Neural cell (in vitro differentiated cells): Measurements from ENCODE around the gene ZGLP1.

Source experiments
- EP300 ChIP-seq: fragments of 450-650 bp; conservative IDR thresholded peaks from 2 replicates; pipeline ENCODE4 v1.6.1; 2014; ENCODE audit warnings: antibody characterized with exemption, mild to moderate bottlenecking, moderate library complexity; ENCODE audit not compliant: poor library complexity, severe bottlenecking
- EZH2 ChIP-seq: fragments of 200-600, 300-800 bp; shearing (Covaris generic), sonication (generic); IDR thresholded peaks from 2 replicates; pipeline ENCODE4 v1.6.1; 2014; ENCODE audit warnings: antibody characterized with exemption, low read length, borderline replicate concordance, mild to moderate bottlenecking; ENCODE audit not compliant: insufficient read depth, poor library complexity, severe bottlenecking
- MXI1 ChIP-seq: fragments of 450-650 bp; conservative IDR thresholded peaks from 2 replicates; pipeline ENCODE4 v1.6.1; 2014; ENCODE audit warnings: antibody characterized with exemption, mild to moderate bottlenecking; ENCODE audit not compliant: poor library complexity, severe bottlenecking
- POLR2AphosphoS5 ChIP-seq: IDR thresholded peaks from 2 replicates; pipeline ENCODE4 v1.6.1; 2012
- RAD21 ChIP-seq: fragments of 450-650 bp; conservative IDR thresholded peaks from 2 replicates; pipeline ENCODE4 v1.6.1; 2014; ENCODE audit warnings: antibody characterized with exemption, mild to moderate bottlenecking, moderate library complexity
- SMC3 ChIP-seq: fragments of 450-650 bp; conservative IDR thresholded peaks from 2 replicates; pipeline ENCODE4 v1.6.1; 2014; ENCODE audit warnings: antibody characterized with exemption, mild to moderate bottlenecking, moderate library complexity; ENCODE audit not compliant: poor library complexity
- TAF1 ChIP-seq: IDR thresholded peaks from 2 replicates; pipeline ENCODE4 v1.6.1; 2012; ENCODE audit warnings: low read depth
- TF ChIP-seq, protein P1 (sequence below): fragments of 450-650 bp; IDR thresholded peaks from 2 replicates; pipeline ENCODE4 v1.5.1; 2014; ENCODE audit warnings: antibody characterized with exemption, mild to moderate bottlenecking, moderate library complexity; ENCODE audit not compliant: poor library complexity, severe bottlenecking
- TF ChIP-seq, protein P2 (sequence below): IDR thresholded peaks from 2 replicates; pipeline ENCODE4 v1.6.1; 2012; ENCODE audit warnings: borderline replicate concordance

DNA sequence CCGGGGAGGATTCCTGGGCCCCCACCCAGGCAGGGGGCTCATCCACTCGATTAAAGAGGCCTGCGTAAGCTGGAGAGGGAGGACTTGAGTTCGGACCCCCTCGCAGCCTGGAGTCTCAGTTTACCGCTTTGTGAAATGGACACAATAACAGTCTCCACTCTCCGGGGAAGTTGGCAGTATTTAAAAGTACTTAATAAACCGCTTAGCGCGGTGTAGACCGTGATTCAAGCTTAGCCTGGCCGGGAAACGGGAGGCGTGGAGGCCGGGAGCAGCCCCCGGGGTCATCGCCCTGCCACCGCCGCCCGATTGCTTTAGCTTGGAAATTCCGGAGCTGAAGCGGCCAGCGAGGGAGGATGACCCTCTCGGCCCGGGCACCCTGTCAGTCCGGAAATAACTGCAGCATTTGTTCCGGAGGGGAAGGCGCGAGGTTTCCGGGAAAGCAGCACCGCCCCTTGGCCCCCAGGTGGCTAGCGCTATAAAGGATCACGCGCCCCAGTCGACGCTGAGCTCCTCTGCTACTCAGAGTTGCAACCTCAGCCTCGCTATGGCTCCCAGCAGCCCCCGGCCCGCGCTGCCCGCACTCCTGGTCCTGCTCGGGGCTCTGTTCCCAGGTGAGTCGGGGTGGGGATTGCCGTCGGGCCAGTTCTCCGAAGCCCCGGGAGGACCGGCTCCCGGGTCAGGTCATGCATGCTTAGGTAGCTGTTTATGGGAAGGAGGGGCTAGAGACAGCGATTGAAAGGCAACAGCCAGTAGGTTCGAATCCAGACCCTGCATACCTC is 38.8 kb downstream of the ZGLP1 start, which contains the start of gene ICAM1:
- TF ChIP-seq, protein P1, sequence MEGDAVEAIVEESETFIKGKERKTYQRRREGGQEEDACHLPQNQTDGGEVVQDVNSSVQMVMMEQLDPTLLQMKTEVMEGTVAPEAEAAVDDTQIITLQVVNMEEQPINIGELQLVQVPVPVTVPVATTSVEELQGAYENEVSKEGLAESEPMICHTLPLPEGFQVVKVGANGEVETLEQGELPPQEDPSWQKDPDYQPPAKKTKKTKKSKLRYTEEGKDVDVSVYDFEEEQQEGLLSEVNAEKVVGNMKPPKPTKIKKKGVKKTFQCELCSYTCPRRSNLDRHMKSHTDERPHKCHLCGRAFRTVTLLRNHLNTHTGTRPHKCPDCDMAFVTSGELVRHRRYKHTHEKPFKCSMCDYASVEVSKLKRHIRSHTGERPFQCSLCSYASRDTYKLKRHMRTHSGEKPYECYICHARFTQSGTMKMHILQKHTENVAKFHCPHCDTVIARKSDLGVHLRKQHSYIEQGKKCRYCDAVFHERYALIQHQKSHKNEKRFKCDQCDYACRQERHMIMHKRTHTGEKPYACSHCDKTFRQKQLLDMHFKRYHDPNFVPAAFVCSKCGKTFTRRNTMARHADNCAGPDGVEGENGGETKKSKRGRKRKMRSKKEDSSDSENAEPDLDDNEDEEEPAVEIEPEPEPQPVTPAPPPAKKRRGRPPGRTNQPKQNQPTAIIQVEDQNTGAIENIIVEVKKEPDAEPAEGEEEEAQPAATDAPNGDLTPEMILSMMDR, result no peak
- TF ChIP-seq POLR2AphosphoS5 (no peak), EP300 (no peak), EZH2 (peak; percentile 36), TAF1 (no peak), RAD21 (no peak), MXI1 (no peak), SMC3 (no peak)
- TF ChIP-seq, protein P2, sequence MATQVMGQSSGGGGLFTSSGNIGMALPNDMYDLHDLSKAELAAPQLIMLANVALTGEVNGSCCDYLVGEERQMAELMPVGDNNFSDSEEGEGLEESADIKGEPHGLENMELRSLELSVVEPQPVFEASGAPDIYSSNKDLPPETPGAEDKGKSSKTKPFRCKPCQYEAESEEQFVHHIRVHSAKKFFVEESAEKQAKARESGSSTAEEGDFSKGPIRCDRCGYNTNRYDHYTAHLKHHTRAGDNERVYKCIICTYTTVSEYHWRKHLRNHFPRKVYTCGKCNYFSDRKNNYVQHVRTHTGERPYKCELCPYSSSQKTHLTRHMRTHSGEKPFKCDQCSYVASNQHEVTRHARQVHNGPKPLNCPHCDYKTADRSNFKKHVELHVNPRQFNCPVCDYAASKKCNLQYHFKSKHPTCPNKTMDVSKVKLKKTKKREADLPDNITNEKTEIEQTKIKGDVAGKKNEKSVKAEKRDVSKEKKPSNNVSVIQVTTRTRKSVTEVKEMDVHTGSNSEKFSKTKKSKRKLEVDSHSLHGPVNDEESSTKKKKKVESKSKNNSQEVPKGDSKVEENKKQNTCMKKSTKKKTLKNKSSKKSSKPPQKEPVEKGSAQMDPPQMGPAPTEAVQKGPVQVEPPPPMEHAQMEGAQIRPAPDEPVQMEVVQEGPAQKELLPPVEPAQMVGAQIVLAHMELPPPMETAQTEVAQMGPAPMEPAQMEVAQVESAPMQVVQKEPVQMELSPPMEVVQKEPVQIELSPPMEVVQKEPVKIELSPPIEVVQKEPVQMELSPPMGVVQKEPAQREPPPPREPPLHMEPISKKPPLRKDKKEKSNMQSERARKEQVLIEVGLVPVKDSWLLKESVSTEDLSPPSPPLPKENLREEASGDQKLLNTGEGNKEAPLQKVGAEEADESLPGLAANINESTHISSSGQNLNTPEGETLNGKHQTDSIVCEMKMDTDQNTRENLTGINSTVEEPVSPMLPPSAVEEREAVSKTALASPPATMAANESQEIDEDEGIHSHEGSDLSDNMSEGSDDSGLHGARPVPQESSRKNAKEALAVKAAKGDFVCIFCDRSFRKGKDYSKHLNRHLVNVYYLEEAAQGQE, result no peak
